DND-41 (cell line): Measurements from ENCODE around the gene SRP54.

Experiments
- EZH2 ChIP-seq: IDR thresholded peaks from 3 replicates; pipeline ENCODE4 v1.6.1; 2012; ENCODE audit warnings: borderline replicate concordance, low read depth, mild to moderate bottlenecking, moderate library complexity, low read length, inconsistent platforms; ENCODE audit not compliant: severe bottlenecking
- TF ChIP-seq, protein P1 (sequence below): IDR thresholded peaks from 2 replicates; pipeline ENCODE4 v1.5.1; 2012; ENCODE audit warnings: borderline replicate concordance, low read length, moderate library complexity, mild to moderate bottlenecking; ENCODE audit not compliant: poor library complexity, severe bottlenecking; ENCODE audit errors: extremely low read depth

DNA sequence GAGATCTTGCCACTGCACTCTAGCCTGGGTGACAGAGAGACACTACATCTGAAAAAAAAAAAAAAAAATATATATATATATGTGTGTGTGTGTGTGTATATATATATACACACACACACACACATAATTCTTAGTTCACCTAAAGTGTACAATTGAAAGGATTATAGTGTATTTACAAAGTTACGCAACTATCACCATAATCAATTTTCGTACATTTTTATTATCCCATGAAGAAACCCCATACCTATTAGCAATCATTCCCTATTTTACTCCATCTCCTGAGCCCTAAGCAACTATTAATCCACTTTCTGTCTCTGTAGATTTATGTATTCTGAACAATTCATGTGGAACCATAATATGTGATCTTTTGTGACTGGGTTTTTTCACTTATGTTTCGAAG lies 4.4 kb downstream of the SRP54 start:
- TF ChIP-seq EZH2 = no peak
- TF ChIP-seq, protein P1, sequence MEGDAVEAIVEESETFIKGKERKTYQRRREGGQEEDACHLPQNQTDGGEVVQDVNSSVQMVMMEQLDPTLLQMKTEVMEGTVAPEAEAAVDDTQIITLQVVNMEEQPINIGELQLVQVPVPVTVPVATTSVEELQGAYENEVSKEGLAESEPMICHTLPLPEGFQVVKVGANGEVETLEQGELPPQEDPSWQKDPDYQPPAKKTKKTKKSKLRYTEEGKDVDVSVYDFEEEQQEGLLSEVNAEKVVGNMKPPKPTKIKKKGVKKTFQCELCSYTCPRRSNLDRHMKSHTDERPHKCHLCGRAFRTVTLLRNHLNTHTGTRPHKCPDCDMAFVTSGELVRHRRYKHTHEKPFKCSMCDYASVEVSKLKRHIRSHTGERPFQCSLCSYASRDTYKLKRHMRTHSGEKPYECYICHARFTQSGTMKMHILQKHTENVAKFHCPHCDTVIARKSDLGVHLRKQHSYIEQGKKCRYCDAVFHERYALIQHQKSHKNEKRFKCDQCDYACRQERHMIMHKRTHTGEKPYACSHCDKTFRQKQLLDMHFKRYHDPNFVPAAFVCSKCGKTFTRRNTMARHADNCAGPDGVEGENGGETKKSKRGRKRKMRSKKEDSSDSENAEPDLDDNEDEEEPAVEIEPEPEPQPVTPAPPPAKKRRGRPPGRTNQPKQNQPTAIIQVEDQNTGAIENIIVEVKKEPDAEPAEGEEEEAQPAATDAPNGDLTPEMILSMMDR = no peak
